ENCODE results near the gene BRD2.

BRD2 gene

GRCh38 chr6:33018904-33019303 is 50.5 kb downstream of the BRD2 start:
- no peak for TF ChIP-seq CTCF (IDR thresholded peaks at IDR 0.05; ENCODE audit: low read depth, low read length)
- Histone ChIP-seq H3K9me3 (ENCODE audit: severe bottlenecking) (no peaks in the 10 kb centered on the region), H3K4me3 (ENCODE audit: low read depth, low read length) (no peak overlapping the region), H3K27ac (no peak overlapping the region), H3K27me3 (ENCODE audit: insufficient read depth, low read depth, severe bottlenecking) (no peaks in the 10 kb centered on the region), H3K36me3 (no peaks in the 10 kb centered on the region)
- no peak for DNase-seq

- DNase-seq = no peak
- Histone ChIP-seq H3K9me3 (ENCODE audit: severe bottlenecking) (no peaks in the 10 kb centered on the region), H3K36me3 (no peaks in the 10 kb centered on the region), H3K27ac (no peak overlapping the region), H3K27me3 (ENCODE audit: insufficient read depth, low read depth, severe bottlenecking) (no peaks in the 10 kb centered on the region), H3K4me3 (ENCODE audit: low read depth, low read length) (no peak overlapping the region)
- no peak for TF ChIP-seq CTCF (IDR thresholded peaks at IDR 0.05; ENCODE audit: low read depth, low read length)
Observed at GRCh38 chr6:33019372-33019771, 51.0 kb downstream of the BRD2 start.

GRCh38 chr6:33021917-33022316 is 53.5 kb downstream of the BRD2 start:
- no peak for DNase-seq
- TF ChIP-seq CTCF (IDR thresholded peaks at IDR 0.05; ENCODE audit: low read depth, low read length) = no peak
- no peaks in the 10 kb centered on the region for H3K36me3 ChIP-seq
- H3K4me3 ChIP-seq (ENCODE audit: low read depth, low read length) = no peak overlapping the region
- H3K27me3 ChIP-seq (ENCODE audit: insufficient read depth, low read depth, severe bottlenecking) = no peaks in the 10 kb centered on the region
- H3K27ac ChIP-seq = no peak overlapping the region
- no peaks in the 10 kb centered on the region for H3K9me3 ChIP-seq (ENCODE audit: severe bottlenecking)

GRCh38 chr6:33023536-33023935 is 55.1 kb downstream of the BRD2 start:
- no peak for DNase-seq
- Histone ChIP-seq H3K4me3 (ENCODE audit: low read depth, low read length) (no peak overlapping the region), H3K36me3 (no peaks in the 10 kb centered on the region), H3K27me3 (ENCODE audit: insufficient read depth, low read depth, severe bottlenecking) (no peaks in the 10 kb centered on the region), H3K9me3 (ENCODE audit: severe bottlenecking) (no peaks in the 10 kb centered on the region), H3K27ac (no peak overlapping the region)
- no peak for TF ChIP-seq CTCF (IDR thresholded peaks at IDR 0.05; ENCODE audit: low read depth, low read length)

- H3K27ac ChIP-seq = no peak overlapping the region
- H3K27me3 ChIP-seq (ENCODE audit: insufficient read depth, low read depth, severe bottlenecking) = no peaks in the 10 kb centered on the region
- no peak for TF ChIP-seq CTCF (IDR thresholded peaks at IDR 0.05; ENCODE audit: low read depth, low read length)
- no peaks in the 10 kb centered on the region for H3K9me3 ChIP-seq (ENCODE audit: severe bottlenecking)
- no peak for DNase-seq
- no peak overlapping the region for H3K4me3 ChIP-seq (ENCODE audit: low read depth, low read length)
- no peaks in the 10 kb centered on the region for H3K36me3 ChIP-seq
Observed at GRCh38 chr6:33024521-33024920, 56.1 kb downstream of the BRD2 start.

GRCh38 chr6:33028220-33028849 is 59.9 kb downstream of the BRD2 start:
- H3K4me3 ChIP-seq (ENCODE audit: low read depth, low read length) = no peak overlapping the region
- H3K9me3 ChIP-seq (ENCODE audit: severe bottlenecking) = no peaks in the 10 kb centered on the region
- TF ChIP-seq CTCF (IDR thresholded peaks at IDR 0.05; ENCODE audit: low read depth, low read length) = no peak
- no peak for DNase-seq
- no peaks in the 10 kb centered on the region for H3K36me3 ChIP-seq
- H3K27ac ChIP-seq = no peak overlapping the region
- H3K27me3 ChIP-seq (ENCODE audit: insufficient read depth, low read depth, severe bottlenecking) = no peaks in the 10 kb centered on the region

All from WERI-Rb-1 (cell line).